A673 (cell line): ENCODE measurements around the gene TMEM61.

Experiments used
- EZH2 ChIP-seq: fragments of 200-600 bp; sonication (generic); IDR thresholded peaks from 2 replicates; pipeline ENCODE4 v1.6.1; 2017; ENCODE audit warnings: borderline replicate concordance, low read depth, mild to moderate bottlenecking, mixed read lengths, antibody characterized with exemption, low read length; ENCODE audit not compliant: poor library complexity, severe bottlenecking
- TF ChIP-seq, protein P1 (sequence below): fragments of 300-800, 200-600 bp; sonication (generic); conservative IDR thresholded peaks from 2 replicates; pipeline ENCODE4 v1.5.1; 2017; ENCODE audit warnings: low read depth, mild to moderate bottlenecking, antibody characterized with exemption, low read length, moderate library complexity, mixed read lengths

GRCh38 chr1:54968551-54968950, 11.9 kb upstream of the TMEM61 start:
- TF ChIP-seq, protein P1, sequence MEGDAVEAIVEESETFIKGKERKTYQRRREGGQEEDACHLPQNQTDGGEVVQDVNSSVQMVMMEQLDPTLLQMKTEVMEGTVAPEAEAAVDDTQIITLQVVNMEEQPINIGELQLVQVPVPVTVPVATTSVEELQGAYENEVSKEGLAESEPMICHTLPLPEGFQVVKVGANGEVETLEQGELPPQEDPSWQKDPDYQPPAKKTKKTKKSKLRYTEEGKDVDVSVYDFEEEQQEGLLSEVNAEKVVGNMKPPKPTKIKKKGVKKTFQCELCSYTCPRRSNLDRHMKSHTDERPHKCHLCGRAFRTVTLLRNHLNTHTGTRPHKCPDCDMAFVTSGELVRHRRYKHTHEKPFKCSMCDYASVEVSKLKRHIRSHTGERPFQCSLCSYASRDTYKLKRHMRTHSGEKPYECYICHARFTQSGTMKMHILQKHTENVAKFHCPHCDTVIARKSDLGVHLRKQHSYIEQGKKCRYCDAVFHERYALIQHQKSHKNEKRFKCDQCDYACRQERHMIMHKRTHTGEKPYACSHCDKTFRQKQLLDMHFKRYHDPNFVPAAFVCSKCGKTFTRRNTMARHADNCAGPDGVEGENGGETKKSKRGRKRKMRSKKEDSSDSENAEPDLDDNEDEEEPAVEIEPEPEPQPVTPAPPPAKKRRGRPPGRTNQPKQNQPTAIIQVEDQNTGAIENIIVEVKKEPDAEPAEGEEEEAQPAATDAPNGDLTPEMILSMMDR: no peak
- TF ChIP-seq EZH2: no peak
